HG03039 (cell line): ENCODE data around the gene FOXK1.

ENCODE experiments used
- ATAC-seq: cut with Tn5 transposase; IDR thresholded peaks from one replicate; pipeline ENCODE4 v1.9.1; 2021; ENCODE audit warnings: mild to moderate bottlenecking, moderate library complexity; ENCODE audit not compliant: unreplicated experiment

FOXK1 gene

GRCh38 chr7:4742852-4743251 lies 60.8 kb downstream of the FOXK1 start:
- ATAC-seq = no peak

- ATAC-seq = peak; percentile 63
These were observed 62.5 kb downstream of the FOXK1 start for GRCh38 chr7:4744391-4745264.

GRCh38 chr7:4745265-4745919 lies 63.3 kb downstream of the FOXK1 start:
- ATAC-seq = peak; percentile 9

GRCh38 chr7:4745971-4746919 lies 64.2 kb downstream of the FOXK1 start:
- no peak for ATAC-seq

GRCh38 chr7:4747013-4747412 lies 64.9 kb downstream of the FOXK1 start:
- no peak for ATAC-seq

- no peak for ATAC-seq
These were observed 65.7 kb downstream of the FOXK1 start for GRCh38 chr7:4747746-4748145.

- no peak for ATAC-seq
These were observed 66.2 kb downstream of the FOXK1 start for GRCh38 chr7:4748231-4748681.

GRCh38 chr7:4749363-4749762 lies 67.3 kb downstream of the FOXK1 start:
- ATAC-seq = no peak

GRCh38 chr7:4749798-4750197 lies 67.7 kb downstream of the FOXK1 start:
- ATAC-seq = no peak

- ATAC-seq = no peak
These were observed 69.4 kb downstream of the FOXK1 start for GRCh38 chr7:4751398-4751947.

- peak; percentile 75 for ATAC-seq
These were observed 71.7 kb downstream of the FOXK1 start for GRCh38 chr7:4753598-4754432.

- ATAC-seq = no peak
These were observed 72.4 kb downstream of the FOXK1 start for GRCh38 chr7:4754433-4755010.

- no peak for ATAC-seq
These were observed 73.0 kb downstream of the FOXK1 start for GRCh38 chr7:4755045-4755444.

GRCh38 chr7:4758111-4758510 lies 76.0 kb downstream of the FOXK1 start:
- ATAC-seq = no peak

GRCh38 chr7:4758791-4759190 lies 76.7 kb downstream of the FOXK1 start:
- ATAC-seq = no peak

GRCh38 chr7:4759211-4759610 lies 77.1 kb downstream of the FOXK1 start:
- no peak for ATAC-seq

- no peak for ATAC-seq
These were observed 78.9 kb downstream of the FOXK1 start for GRCh38 chr7:4760952-4761351.

GRCh38 chr7:4762121-4763055 lies 80.3 kb downstream of the FOXK1 start:
- no peak for ATAC-seq
